D721Med (cell line): ENCODE data around the gene FAAP100.

Source experiments
- DNase-seq: peaks from one replicate; pipeline ENCODE4 v3.0.0; 2011; ENCODE audit warnings: low spot score; ENCODE audit not compliant: insufficient read length
- FAIRE-seq: peaks from 2 replicates; lab custom pipeline; 2011; peaks lifted over from hg19 to GRCh38; lab: Jason Lieb, UNC
- CTCF ChIP-seq: IDR thresholded peaks from 2 replicates; pipeline ENCODE4 v1.5.1; 2012; ENCODE audit warnings: mild to moderate bottlenecking, control low read depth; ENCODE audit not compliant: insufficient read depth; ENCODE audit errors: missing control alignments

The FAAP100 gene

DNA sequence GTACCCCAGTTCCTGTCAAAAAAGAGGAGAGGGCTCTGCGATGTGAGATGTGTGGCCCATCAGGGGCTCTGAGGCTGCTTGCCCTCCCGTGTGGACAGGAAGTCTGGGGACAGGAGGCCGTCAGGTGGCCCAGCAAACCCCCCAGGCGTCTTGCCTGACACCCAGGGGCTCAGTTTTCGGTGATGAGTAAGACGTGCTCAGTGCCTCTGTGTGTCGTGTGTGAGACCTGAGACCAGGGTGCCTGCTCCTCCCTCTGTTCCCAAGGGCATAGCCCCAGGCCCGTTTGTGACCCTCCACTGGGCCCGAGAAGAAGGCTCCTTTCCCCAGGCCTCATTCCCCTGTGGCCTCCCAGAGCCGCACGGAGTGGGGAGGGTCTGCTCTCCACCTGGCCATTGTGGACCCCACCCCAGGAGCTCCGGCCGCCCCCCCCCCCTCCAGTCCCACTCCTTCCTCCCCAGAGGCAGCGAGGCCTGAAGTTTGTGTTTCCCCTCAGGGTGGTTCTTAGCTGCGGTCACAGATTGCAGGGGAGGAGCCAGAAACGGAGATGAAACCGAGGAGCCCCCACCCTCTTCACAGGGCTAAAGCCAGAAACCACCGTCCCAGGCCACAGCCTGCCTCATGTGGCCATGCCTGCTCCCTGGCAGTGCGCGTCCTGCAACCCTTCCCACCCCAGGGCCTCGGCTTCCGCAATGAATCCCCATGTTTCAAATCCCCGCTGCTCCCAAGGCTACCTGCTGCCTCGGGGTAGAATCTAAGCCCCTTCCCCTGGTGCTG, 34.6 kb downstream of the FAAP100 start:
- no peak for FAIRE-seq
- no peak for DNase-seq
- no peak for TF ChIP-seq CTCF

GRCh38 chr17:81517009-81517338, 35.2 kb downstream of the FAAP100 start:
- TF ChIP-seq CTCF: no peak
- FAIRE-seq: no peak
- DNase-seq: no peak

DNA sequence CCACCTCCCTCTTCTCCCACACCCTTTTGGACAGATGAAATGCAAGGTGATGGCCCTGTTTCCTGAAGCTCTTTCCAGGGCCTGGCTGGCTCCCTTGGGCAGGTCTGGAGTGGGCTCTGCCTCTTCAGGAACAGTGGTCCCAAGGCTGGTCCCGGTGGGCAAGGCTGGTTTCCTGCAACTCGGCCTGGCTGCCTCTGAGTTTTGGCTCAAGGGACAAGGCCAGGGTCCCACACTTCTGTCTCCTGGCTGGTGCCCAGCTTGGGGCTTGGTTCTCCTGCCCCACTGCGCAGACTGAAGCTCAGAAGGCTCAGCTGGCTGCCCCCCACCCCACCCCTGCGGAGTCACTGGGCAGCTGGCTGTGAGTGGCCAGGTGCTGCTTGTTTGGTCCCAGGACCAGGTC, 35.7 kb downstream of the FAAP100 start:
- DNase-seq (no peak), FAIRE-seq (no peak)
- no peak for TF ChIP-seq CTCF

- FAIRE-seq (no peak), DNase-seq (no peak)
- no peak for TF ChIP-seq CTCF
These were observed 36.6 kb downstream of the FAAP100 start for GRCh38 chr17:81515530-81516041.

DNA sequence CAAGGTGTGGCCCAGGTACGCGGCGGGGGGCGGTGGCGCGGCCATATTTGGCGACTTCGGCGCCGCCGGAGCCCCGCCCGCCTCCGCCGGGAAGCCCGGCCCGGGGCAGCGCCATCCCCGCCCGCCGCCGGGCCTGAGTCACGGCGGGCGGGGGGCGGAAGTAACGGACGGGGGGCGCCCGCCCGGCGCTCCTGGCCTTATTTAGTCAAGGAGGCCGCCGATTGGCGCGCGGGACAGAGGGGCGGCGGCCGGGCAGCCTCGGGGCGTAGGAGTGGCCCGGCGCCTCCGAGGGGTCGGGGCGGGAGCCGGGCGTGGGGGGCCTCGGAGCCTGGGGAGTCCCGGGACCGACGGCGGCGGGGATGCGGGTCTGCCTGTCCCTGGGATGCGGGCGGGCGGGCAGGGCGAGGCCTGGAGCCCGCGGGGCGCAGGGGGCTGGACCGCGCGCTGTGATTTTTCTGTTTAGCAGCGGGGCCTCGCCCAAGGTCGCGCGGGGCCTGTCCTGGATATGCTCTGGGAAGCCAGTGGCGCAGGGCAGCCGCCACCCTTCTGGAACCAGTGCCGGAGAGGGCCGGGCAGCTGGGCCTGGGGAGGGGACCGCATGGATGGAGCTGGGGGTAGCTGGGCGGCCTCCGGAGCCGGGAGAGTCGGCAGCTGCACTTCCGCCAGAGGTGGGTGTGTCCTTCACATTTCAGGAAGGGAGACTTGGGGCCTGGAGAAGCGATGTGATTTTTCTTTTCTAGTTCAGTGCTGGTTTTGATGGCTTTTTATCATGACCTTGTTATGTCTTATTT, 37.2 kb downstream of the FAAP100 start:
- no peak for FAIRE-seq
- DNase-seq: no peak
- no peak for TF ChIP-seq CTCF

GRCh38 chr17:81514489-81514738, 37.7 kb downstream of the FAAP100 start:
- FAIRE-seq (no peak), DNase-seq (no peak)
- TF ChIP-seq CTCF: no peak
